ENCODE measurements around the gene REX1BD. TPM values are rescaled to one million over a fixed set of nuclear protein-coding genes. Genes with fewer than 3 reads are reported as not detected.

REX1BD gene
- polyA plus RNA-seq, 1 donor from 2014 or later = 214 TPM

DNA sequence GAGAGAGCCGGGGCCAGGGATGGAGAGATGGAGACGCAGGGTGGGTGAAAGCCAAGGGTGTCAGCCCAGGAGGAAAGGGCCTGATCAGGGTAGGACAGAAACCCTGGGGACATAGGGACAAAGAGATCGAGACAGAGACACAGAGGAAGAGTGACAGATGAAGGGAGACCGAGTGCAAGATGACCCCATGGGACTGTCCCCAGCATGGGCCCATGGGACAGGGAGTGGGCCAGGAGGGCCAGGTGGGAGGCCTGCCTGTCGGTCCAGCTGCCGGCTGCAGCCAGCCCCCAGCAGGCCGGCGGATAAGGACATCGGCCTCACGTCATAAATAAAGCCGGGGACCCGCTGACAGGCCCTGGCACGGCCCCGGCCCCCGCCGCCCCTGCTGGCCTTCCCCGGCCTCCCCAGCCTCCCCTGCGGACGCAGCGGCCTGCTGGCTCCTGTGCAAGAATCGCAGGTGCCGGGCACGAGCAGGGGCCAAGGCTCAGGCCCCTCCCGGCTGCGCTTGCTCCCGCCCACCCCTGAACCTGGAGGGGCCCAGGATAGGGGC is 6.3 kb downstream of the REX1BD start:
- no peaks in the 10 kb centered on the region for H3K9me3 ChIP-seq (ENCODE audit: low read length)
- peak overlapping the region; percentile 51 for H2AFZ ChIP-seq (ENCODE audit: low read depth, low read length)
- H3K4me3 ChIP-seq (ENCODE audit: low read length) = peak overlapping the region; percentile 65
- no peaks in the 10 kb centered on the region for H3K36me3 ChIP-seq (ENCODE audit: insufficient read depth, low read length)
- H3F3A ChIP-seq (ENCODE audit: insufficient read depth, low read length, poor library complexity, severe bottlenecking) = no peaks in the 10 kb centered on the region
- no peaks in the 10 kb centered on the region for H3K79me2 ChIP-seq (replicated peaks; ENCODE audit: insufficient read depth, low read length)
- TF ChIP-seq RAD21 (conservative IDR thresholded peaks at IDR 0.05) (no peak), SMC3 (conservative IDR thresholded peaks at IDR 0.05; ENCODE audit: poor library complexity) (no peak), TAF1 (IDR thresholded peaks at IDR 0.05; ENCODE audit: low read depth) (no peak), POLR2AphosphoS5 (IDR thresholded peaks at IDR 0.05) (no peak), EZH2 (IDR thresholded peaks at IDR 0.05; ENCODE audit: borderline replicate concordance, insufficient read depth, low read length, poor library complexity, severe bottlenecking) (no peak)
- TF ChIP-seq, protein P1, sequence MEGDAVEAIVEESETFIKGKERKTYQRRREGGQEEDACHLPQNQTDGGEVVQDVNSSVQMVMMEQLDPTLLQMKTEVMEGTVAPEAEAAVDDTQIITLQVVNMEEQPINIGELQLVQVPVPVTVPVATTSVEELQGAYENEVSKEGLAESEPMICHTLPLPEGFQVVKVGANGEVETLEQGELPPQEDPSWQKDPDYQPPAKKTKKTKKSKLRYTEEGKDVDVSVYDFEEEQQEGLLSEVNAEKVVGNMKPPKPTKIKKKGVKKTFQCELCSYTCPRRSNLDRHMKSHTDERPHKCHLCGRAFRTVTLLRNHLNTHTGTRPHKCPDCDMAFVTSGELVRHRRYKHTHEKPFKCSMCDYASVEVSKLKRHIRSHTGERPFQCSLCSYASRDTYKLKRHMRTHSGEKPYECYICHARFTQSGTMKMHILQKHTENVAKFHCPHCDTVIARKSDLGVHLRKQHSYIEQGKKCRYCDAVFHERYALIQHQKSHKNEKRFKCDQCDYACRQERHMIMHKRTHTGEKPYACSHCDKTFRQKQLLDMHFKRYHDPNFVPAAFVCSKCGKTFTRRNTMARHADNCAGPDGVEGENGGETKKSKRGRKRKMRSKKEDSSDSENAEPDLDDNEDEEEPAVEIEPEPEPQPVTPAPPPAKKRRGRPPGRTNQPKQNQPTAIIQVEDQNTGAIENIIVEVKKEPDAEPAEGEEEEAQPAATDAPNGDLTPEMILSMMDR (IDR thresholded peaks at IDR 0.05; ENCODE audit: poor library complexity, severe bottlenecking) = no peak
- TF ChIP-seq, protein P2, sequence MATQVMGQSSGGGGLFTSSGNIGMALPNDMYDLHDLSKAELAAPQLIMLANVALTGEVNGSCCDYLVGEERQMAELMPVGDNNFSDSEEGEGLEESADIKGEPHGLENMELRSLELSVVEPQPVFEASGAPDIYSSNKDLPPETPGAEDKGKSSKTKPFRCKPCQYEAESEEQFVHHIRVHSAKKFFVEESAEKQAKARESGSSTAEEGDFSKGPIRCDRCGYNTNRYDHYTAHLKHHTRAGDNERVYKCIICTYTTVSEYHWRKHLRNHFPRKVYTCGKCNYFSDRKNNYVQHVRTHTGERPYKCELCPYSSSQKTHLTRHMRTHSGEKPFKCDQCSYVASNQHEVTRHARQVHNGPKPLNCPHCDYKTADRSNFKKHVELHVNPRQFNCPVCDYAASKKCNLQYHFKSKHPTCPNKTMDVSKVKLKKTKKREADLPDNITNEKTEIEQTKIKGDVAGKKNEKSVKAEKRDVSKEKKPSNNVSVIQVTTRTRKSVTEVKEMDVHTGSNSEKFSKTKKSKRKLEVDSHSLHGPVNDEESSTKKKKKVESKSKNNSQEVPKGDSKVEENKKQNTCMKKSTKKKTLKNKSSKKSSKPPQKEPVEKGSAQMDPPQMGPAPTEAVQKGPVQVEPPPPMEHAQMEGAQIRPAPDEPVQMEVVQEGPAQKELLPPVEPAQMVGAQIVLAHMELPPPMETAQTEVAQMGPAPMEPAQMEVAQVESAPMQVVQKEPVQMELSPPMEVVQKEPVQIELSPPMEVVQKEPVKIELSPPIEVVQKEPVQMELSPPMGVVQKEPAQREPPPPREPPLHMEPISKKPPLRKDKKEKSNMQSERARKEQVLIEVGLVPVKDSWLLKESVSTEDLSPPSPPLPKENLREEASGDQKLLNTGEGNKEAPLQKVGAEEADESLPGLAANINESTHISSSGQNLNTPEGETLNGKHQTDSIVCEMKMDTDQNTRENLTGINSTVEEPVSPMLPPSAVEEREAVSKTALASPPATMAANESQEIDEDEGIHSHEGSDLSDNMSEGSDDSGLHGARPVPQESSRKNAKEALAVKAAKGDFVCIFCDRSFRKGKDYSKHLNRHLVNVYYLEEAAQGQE (IDR thresholded peaks at IDR 0.05; ENCODE audit: borderline replicate concordance) = no peak
- H3K9ac ChIP-seq (ENCODE audit: low read length) = peak overlapping the region; percentile 60
- H3K27me3 ChIP-seq (ENCODE audit: insufficient read depth, low read depth, low read length) = no peaks in the 10 kb centered on the region
- no peaks in the 10 kb centered on the region for H3K9me2 ChIP-seq (ENCODE audit: insufficient read depth, low read length)
- peak overlapping the region; percentile 73 for H3K4me2 ChIP-seq (ENCODE audit: low read length)
- no peak overlapping the region for H3K27ac ChIP-seq (ENCODE audit: low read length)
- no peaks in the 10 kb centered on the region for H4K20me1 ChIP-seq (ENCODE audit: insufficient read depth)

DNA sequence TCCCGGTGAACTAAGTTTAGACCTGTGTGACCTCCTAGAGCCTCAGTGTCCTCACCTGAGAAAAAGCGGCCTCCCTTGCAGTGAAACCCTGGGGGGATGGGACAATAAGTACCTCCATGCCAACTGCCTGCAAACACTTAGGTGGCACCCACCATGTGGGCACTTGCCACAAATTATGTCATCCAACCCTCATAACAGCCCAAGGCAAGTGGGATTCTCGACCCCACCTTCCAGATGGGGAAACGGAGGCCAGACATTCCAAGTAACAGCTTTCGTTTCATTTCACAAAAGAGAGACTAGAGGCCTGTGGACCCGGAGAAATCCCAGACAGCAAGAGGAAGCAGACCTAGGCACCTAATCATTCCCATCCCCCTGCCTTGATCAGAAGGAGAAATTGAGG is 6.9 kb downstream of the REX1BD start:
- TF ChIP-seq SMC3 (conservative IDR thresholded peaks at IDR 0.05; ENCODE audit: poor library complexity) = no peak
- TF ChIP-seq, protein P2 (IDR thresholded peaks at IDR 0.05; ENCODE audit: borderline replicate concordance) = no peak
- TF ChIP-seq EP300 (conservative IDR thresholded peaks at IDR 0.05; ENCODE audit: poor library complexity, severe bottlenecking) = no peak
- TF ChIP-seq EZH2 (IDR thresholded peaks at IDR 0.05; ENCODE audit: borderline replicate concordance, insufficient read depth, low read length, poor library complexity, severe bottlenecking) = no peak
- no peak for TF ChIP-seq RAD21 (conservative IDR thresholded peaks at IDR 0.05)
- TF ChIP-seq, protein P1 (IDR thresholded peaks at IDR 0.05; ENCODE audit: poor library complexity, severe bottlenecking) = no peak
- TF ChIP-seq POLR2AphosphoS5 (IDR thresholded peaks at IDR 0.05) = no peak
- no peak for TF ChIP-seq TAF1 (IDR thresholded peaks at IDR 0.05; ENCODE audit: low read depth)
- TF ChIP-seq MXI1 (conservative IDR thresholded peaks at IDR 0.05; ENCODE audit: poor library complexity, severe bottlenecking) = no peak
- H3K79me2 ChIP-seq (replicated peaks; ENCODE audit: insufficient read depth, low read length) = no peaks in the 10 kb centered on the region
- no peak overlapping the region for H3K4me3 ChIP-seq (ENCODE audit: low read length)
- H3K9ac ChIP-seq (ENCODE audit: low read length) = no peak overlapping the region
- H3K36me3 ChIP-seq (ENCODE audit: insufficient read depth, low read length) = no peaks in the 10 kb centered on the region
- H3K27me3 ChIP-seq (ENCODE audit: insufficient read depth, low read depth, low read length) = no peaks in the 10 kb centered on the region
- H3K27ac ChIP-seq (ENCODE audit: low read length) = no peak overlapping the region
- H3K9me2 ChIP-seq (ENCODE audit: insufficient read depth, low read length) = no peaks in the 10 kb centered on the region
- H3F3A ChIP-seq (ENCODE audit: insufficient read depth, low read length, poor library complexity, severe bottlenecking) = no peaks in the 10 kb centered on the region
- H3K4me2 ChIP-seq (ENCODE audit: low read length) = no peak overlapping the region
- H2AFZ ChIP-seq (ENCODE audit: low read depth, low read length) = no peak overlapping the region
- H4K20me1 ChIP-seq (ENCODE audit: insufficient read depth) = no peaks in the 10 kb centered on the region
- H3K9me3 ChIP-seq (ENCODE audit: low read length) = no peaks in the 10 kb centered on the region
